Epithelial cell of prostate (primary cell): ENCODE measurements around the gene DDC.

Experiments used
- DNase-seq: peaks from one replicate; pipeline ENCODE4 v3.0.0-alpha.2; 2011; ENCODE audit warnings: low read depth, low spot score
- H3K27ac ChIP-seq: fragments of 450-650 bp; 2 replicates; pipeline ENCODE4 v1.5.1; 2017; ENCODE audit warnings: mild to moderate bottlenecking

DDC gene

DNA sequence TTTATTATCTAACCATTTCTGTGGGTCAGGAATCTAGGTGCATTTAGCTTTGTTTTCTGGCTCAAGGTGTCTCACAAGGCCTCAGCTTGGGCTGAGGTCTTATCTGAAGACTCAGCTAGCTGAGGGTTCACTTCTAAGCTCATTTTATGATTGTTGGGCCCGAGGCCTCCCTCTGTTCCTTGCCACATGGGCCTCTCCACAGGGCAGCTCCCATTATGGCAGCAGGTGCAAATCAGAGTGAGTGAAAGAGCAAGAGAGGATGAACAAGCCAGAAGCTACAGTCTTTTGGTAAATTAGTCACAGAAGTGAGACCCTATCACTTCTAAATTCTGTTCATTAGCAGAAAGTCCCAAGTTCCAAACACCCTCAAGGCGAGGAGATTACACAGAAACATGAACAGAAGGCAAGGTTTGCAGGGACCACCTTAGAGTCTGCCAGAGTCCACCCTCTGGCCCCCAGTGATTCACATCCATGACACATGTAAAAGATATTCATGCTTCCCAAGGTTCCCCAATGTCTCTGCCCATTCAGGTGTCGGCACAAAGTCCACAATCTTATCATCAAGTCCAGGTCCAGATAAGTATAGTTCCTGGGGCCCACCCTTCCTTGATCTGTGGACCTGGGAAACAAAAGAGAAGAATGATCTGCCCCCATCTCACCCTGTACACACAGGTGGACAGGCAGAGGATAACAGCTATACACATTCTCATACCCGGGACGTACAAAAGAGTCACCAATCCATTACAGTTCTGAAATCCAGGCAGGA, 138.7 kb downstream of the DDC start:
- no peak for DNase-seq
- H3K27ac ChIP-seq, result no peak overlapping the region

- no peak for DNase-seq
Observed at GRCh38 chr7:50425318-50425717, 139.9 kb downstream of the DDC start.

GRCh38 chr7:50423860-50424259, 141.3 kb downstream of the DDC start:
- H3K27ac ChIP-seq, result no peak overlapping the region
- no peak for DNase-seq

More at GRCh38 chr7:50425318-50425717, 139.9 kb downstream of the DDC start:
- H3K27ac ChIP-seq, result no peak overlapping the region

DNA sequence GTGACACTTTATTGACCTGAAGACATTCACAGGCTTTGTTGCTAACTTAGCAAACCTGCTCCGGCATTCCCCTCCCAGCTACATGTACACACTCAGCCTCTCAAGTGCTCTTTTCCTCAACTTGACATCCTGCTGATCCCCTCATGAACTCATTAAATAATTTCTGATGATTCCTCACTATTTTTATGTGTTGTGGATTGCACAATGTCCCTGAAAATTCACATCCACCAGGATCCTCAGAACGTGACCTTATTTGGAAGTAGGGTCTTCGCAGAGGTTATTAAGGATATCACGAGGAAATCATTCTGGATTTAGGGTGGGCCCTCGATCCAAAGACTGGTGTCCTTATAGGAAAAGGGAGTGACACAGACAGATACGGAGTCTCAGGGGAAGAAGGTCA, 142.3 kb downstream of the DDC start:
- no peak overlapping the region for H3K27ac ChIP-seq
- DNase-seq, result no peak

GRCh38 chr7:50421043-50421442, 144.2 kb downstream of the DDC start:
- H3K27ac ChIP-seq, result no peak overlapping the region
- no peak for DNase-seq

DNA sequence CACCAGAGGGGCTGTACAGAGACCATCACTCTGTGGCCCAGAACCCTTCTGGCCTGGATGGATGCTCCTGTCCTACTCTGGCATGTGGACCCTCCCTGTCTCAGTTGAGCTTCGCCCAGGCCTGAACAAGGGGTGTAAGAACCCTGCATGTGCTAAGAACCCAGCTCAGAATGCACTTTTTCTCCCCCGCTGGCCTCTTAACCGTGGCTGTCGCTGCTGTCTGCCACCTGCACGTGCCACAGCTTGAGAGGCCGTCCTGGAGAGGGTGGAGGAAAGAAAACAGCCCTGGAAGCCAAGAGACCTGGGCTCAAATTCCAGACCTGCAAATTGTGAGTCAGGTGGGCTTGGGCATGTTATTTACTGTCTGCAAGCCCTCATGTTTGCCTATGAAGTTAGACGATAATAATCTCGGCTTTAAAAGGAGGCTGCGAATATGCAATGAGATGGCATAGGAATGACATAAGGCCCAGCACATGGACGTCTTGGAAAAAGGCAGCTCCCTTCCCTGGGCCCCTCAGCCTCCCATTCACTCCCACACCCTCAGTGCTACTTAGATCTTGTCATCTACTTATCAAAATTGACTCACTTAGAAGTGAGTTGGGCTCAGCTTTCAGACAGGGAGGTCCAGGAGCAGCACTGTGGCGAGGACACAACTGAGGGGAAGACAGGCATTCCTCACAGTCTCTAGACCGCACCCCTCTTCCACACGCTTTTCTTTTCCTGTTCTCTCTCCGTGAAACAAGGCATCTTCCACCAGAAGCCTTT, 146.5 kb downstream of the DDC start:
- no peak for DNase-seq
- no peak overlapping the region for H3K27ac ChIP-seq

DNA sequence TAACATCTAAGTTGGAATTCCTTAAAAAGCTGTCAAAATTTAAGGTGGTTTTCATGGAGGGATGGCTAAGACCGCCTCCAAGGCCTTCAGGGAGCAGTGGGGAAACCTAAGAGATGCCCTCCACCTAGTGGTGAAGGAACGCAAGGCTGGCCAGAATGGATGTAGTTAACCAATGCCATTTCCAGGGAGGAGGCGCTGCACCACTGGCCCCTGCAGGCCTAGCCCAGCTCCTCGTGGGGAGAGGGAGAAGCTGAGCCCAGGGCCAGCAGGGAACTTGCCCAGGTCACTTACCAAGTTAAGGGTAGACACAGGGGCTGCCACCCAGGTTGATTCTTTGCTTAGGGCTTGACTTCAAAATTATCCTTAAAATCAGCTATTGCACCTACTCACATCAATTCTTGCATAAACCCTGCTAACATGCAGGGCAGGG, 147.1 kb downstream of the DDC start:
- DNase-seq, result peak; percentile 16
- no peak overlapping the region for H3K27ac ChIP-seq

DNA sequence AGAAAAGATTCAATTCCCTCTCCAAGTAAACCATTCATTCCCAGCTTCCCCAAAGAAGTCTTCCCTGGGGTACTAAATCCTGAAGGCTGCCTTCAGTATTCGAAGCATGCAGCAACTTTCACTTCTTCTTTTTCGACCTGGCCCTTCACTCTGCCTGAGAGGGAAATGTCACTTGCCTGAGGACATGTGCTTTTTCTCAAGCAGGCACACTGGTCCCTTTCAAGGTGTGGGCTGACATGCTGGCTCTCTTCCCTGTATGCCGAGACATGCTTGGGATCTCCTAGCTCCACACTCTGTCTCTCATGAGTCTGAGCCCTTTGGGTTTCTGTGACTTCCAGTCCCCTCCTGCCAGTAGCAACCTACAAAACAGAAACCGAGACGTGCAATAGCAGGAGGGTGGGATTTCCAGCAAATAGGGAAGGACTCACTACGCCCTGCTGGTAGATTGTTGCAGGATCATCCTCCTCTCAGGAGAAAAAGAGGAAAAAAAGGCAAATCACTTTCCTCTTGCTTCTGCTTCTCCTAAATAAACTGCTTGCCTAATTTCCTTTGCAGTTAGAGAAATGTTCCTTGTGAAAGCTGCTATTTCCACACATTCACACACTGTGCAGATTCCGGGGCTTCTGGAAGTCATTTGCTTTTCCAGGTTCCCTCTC, 148.6 kb downstream of the DDC start:
- no peak for DNase-seq
- no peak overlapping the region for H3K27ac ChIP-seq

GRCh38 chr7:50415844-50416364, 149.3 kb downstream of the DDC start:
- H3K27ac ChIP-seq, result no peak overlapping the region
- DNase-seq, result no peak

DNA sequence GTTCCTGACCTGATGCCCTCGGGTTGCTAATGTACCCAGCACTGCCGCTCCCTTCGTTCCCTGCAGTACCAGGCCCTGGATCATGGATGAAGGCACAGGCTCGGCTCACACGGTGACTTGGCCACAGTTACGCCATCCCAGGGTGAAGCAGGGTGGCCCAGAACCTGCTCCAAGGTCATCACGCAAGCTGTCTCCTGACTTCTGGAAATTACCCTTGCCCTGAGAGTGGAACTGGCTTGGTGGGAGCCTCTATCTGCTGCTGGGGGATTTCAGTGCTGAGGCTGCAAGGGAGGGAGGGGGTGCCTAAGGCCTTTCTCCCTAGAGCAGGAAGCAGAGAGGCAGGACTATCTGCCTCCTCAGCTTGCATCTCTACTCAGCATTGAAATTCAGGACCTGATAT, 151.6 kb downstream of the DDC start:
- DNase-seq, result no peak
- H3K27ac ChIP-seq, result no peak overlapping the region

- no peak for DNase-seq
Observed at GRCh38 chr7:50412973-50413372, 152.2 kb downstream of the DDC start.

GRCh38 chr7:50411332-50411731, 153.9 kb downstream of the DDC start:
- H3K27ac ChIP-seq, result no peak overlapping the region
- DNase-seq, result no peak

More at GRCh38 chr7:50412973-50413372, 152.2 kb downstream of the DDC start:
- no peak overlapping the region for H3K27ac ChIP-seq

DNA sequence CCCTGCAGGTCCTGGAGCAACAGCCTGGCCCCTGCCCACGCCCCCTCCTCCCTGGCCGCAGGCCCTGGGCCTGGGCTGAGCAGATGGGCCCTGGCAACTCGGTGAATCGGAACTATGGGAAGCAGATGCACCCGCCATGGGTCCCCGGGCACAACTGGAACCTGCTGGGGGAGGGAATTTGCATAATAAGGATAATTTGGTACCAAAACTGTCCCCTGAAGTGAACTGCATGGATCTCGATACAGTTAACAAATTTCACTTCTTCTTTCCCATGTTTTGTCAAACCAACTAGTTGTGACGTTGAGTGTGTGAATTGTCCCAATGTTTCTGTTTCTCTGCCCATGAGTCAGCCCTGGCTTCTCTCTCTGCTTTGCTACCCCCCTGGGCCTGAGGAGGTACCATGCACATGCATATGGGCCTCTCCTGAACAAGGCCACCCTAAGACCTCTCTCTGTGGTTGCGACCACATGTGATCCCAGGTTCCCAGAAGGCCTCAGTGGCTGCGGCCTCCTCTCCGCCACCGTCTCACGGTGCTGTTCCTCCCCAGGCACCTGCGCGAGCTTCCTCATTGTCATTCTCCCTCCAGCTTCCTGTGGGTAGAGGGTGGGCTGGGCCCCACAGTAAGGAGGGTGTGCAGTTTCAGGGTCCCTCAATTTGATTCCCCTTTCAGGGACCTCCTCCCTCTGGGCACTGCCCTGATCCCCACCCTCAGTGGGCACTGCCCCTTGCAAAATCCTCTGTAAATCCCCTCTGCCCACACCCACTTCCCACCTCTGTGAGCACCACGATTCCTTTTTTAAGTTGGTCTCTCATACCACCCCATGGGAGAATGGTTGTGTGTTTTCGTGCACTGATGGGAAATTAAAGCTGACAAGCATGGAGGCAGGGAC, 155.1 kb downstream of the DDC start:
- DNase-seq, result no peak
- no peak overlapping the region for H3K27ac ChIP-seq
